IMR-90 (cell line): ENCODE data around the gene HLA-DRB1.
"Not testable (repeated sequence)": the region's sequence is repeated elsewhere in the genome, so short reads cannot be mapped to it uniquely, and the experiment has no call there.

Experiments
- CEBPB ChIP-seq: IDR thresholded peaks from 2 replicates; pipeline ENCODE4 v1.6.1; 2012; ENCODE audit warnings: low read depth, low read length, improper control_type of control experiment
- CHD1 ChIP-seq: IDR thresholded peaks from 2 replicates; pipeline ENCODE4 v1.6.1; 2012; ENCODE audit warnings: low read depth, low read length, improper control_type of control experiment
- MAFK ChIP-seq: IDR thresholded peaks from 2 replicates; pipeline ENCODE4 v1.6.1; 2012; ENCODE audit warnings: low read depth, low read length, improper control_type of control experiment
- MAZ ChIP-seq: IDR thresholded peaks from 2 replicates; pipeline ENCODE4 v1.6.1; 2012; ENCODE audit warnings: low read depth, mild to moderate bottlenecking, low read length, improper control_type of control experiment, moderate library complexity, borderline replicate concordance
- MXI1 ChIP-seq: IDR thresholded peaks from 2 replicates; pipeline ENCODE4 v1.6.1; 2012; ENCODE audit warnings: low read depth, mild to moderate bottlenecking, low read length, moderate library complexity, borderline replicate concordance
- POLR2A ChIP-seq: IDR thresholded peaks from 2 replicates; pipeline ENCODE4 v1.6.1; 2012; ENCODE audit warnings: mild to moderate bottlenecking, low read depth, low read length
- RAD21 ChIP-seq: IDR thresholded peaks from 2 replicates; pipeline ENCODE4 v1.6.1; 2012; ENCODE audit warnings: low read length, improper control_type of control experiment
- RFX5 ChIP-seq: IDR thresholded peaks from 2 replicates; pipeline ENCODE4 v1.8.0; 2012; ENCODE audit warnings: low read depth, mild to moderate bottlenecking, low read length, moderate library complexity
- SMC3 ChIP-seq: fragments of 150-350 bp; IDR thresholded peaks from 2 replicates; pipeline ENCODE4 v1.6.1; 2016; ENCODE audit warnings: low read depth, mild to moderate bottlenecking, antibody characterized with exemption, low read length, moderate library complexity
- TF ChIP-seq, protein P1 (sequence below): fragments of 150-350 bp; IDR thresholded peaks from 2 replicates; pipeline ENCODE4 v1.6.1; 2016; ENCODE audit warnings: low read depth, mild to moderate bottlenecking, low read length, moderate library complexity, borderline replicate concordance
- TF ChIP-seq, protein P2 (sequence below): conservative IDR thresholded peaks from 2 replicates; pipeline ENCODE4 v1.5.1; 2012; ENCODE audit warnings: mild to moderate bottlenecking, low read depth, low read length, improper control_type of control experiment
- TF ChIP-seq, protein P3 (sequence below): fragments of 150-350 bp; IDR thresholded peaks from 2 replicates; pipeline ENCODE4 v1.6.1; 2017; ENCODE audit warnings: mild to moderate bottlenecking, antibody characterized with exemption, low read length, low read depth

DNA sequence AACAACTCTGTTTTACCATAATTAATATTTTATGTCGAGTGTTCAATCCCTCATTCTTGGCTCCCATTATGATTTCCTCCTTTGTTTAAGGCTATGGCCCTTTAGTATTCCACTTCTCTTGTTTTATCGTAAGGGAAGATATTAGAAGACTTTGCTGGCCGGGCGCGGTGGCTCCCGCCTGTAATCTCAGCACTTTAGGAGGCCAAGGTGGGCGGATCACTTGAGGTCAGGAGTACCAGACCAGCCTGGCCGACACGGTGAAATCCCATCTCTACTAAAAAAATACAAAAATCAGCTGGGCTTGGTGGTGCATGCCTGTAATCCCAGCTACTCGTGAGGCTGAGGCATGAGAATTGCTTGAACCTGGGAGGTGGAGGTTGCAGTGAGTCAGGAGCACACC lies 1.1 kb upstream of the HLA-DRB1 start:
- TF ChIP-seq, protein P1, sequence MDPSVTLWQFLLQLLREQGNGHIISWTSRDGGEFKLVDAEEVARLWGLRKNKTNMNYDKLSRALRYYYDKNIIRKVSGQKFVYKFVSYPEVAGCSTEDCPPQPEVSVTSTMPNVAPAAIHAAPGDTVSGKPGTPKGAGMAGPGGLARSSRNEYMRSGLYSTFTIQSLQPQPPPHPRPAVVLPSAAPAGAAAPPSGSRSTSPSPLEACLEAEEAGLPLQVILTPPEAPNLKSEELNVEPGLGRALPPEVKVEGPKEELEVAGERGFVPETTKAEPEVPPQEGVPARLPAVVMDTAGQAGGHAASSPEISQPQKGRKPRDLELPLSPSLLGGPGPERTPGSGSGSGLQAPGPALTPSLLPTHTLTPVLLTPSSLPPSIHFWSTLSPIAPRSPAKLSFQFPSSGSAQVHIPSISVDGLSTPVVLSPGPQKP = not testable (repeated sequence)
- not testable (repeated sequence) for TF ChIP-seq MXI1, MAFK, POLR2A, MAZ, RAD21, CEBPB, RFX5, CHD1, SMC3
- TF ChIP-seq, protein P2, sequence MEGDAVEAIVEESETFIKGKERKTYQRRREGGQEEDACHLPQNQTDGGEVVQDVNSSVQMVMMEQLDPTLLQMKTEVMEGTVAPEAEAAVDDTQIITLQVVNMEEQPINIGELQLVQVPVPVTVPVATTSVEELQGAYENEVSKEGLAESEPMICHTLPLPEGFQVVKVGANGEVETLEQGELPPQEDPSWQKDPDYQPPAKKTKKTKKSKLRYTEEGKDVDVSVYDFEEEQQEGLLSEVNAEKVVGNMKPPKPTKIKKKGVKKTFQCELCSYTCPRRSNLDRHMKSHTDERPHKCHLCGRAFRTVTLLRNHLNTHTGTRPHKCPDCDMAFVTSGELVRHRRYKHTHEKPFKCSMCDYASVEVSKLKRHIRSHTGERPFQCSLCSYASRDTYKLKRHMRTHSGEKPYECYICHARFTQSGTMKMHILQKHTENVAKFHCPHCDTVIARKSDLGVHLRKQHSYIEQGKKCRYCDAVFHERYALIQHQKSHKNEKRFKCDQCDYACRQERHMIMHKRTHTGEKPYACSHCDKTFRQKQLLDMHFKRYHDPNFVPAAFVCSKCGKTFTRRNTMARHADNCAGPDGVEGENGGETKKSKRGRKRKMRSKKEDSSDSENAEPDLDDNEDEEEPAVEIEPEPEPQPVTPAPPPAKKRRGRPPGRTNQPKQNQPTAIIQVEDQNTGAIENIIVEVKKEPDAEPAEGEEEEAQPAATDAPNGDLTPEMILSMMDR = not testable (repeated sequence)
- TF ChIP-seq, protein P3, sequence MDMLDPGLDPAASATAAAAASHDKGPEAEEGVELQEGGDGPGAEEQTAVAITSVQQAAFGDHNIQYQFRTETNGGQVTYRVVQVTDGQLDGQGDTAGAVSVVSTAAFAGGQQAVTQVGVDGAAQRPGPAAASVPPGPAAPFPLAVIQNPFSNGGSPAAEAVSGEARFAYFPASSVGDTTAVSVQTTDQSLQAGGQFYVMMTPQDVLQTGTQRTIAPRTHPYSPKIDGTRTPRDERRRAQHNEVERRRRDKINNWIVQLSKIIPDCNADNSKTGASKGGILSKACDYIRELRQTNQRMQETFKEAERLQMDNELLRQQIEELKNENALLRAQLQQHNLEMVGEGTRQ = not testable (repeated sequence)
